Esophagus (tissue), 2 donors: ENCODE measurements around the gene SLTM. TPM values are rescaled to one million over a fixed set of nuclear protein-coding genes. Genes with fewer than 3 reads are reported as not detected.

Experiments used
- H3K27ac ChIP-seq, 2 donors: one replicate each; pipeline ENCODE4 v1.5.1; 2013; ENCODE audit warnings: low read depth in 2 of 2, mild to moderate bottlenecking in 2 of 2, inconsistent platforms in 1 of 2, low read length in 1 of 2, moderate library complexity in 1 of 2
- H3K27me3 ChIP-seq, 2 donors: one replicate each; pipeline ENCODE4 v1.6.1; 2013; ENCODE audit warnings: low read length in 2 of 2, control low read depth in 1 of 2, mild to moderate bottlenecking in 1 of 2; ENCODE audit not compliant: insufficient read depth in 2 of 2, control insufficient read depth in 1 of 2
- H3K36me3 ChIP-seq, 2 donors: one replicate each; pipeline ENCODE4 v1.6.1; 2013; ENCODE audit warnings: low read length in 1 of 2; ENCODE audit not compliant: control insufficient read depth in 2 of 2, insufficient read depth in 2 of 2
- H3K4me1 ChIP-seq, 2 donors: one replicate each; pipeline ENCODE4 v1.6.1; 2013; ENCODE audit warnings: low read length in 1 of 2; ENCODE audit not compliant: control insufficient read depth in 2 of 2, insufficient read depth in 2 of 2
- H3K4me3 ChIP-seq, 2 donors: one replicate each; pipeline ENCODE4 v1.5.1; 2013; ENCODE audit warnings: low read length in 2 of 2, mild to moderate bottlenecking in 2 of 2, low read depth in 1 of 2, moderate library complexity in 1 of 2
- H3K9me3 ChIP-seq, 2 donors: one replicate each; pipeline ENCODE4 v1.6.1; 2013; ENCODE audit warnings: mild to moderate bottlenecking in 2 of 2, low read depth in 1 of 2, low read length in 1 of 2, moderate library complexity in 1 of 2; ENCODE audit not compliant: control insufficient read depth in 2 of 2, insufficient read depth in 1 of 2
- WGBS, 2 donors: extraction: QIAGEN DNeasy Blood & Tissue Kit; methylation state at CpG; one replicate each; pipeline ENCODE4 v1.1.7; 2013; 5-methylcytosine and 5-hydroxymethylcytosine counted together
- polyA plus RNA-seq, 2 donors: library from polyadenylated mRNA; stranded (reverse); fragments of 200-250 nt; gene quantifications; one replicate each; pipeline ENCODE4 v1.2.3, GENCODE V29; 2013
- donor health status: healthy with polysubstance abuse.
- donor health status: Bipolar disorder and iron deficiency.

Gene SLTM
- 10 to 100 TPM; 57.6 to 62.7 TPM for polyA plus RNA-seq

- Histone ChIP-seq H3K27me3 (no peaks in the 10 kb centered on the region), H3K36me3 (no peaks in the 10 kb centered on the region), H3K27ac (peak within 1 kb of the TSS; percentile 97 to 99), H3K4me3 (peak within 1 kb of the TSS; percentile 79 to 96), H3K4me1 (no peaks in the 10 kb centered on the region), H3K9me3 (no peaks in the 10 kb centered on the region)
- 0 to 1% methylated on average over 100 to 101 of the region's 101 CpGs for WGBS, 2 donors
Observed at GRCh38 chr15:58933281-58934113, at the start of gene SLTM. Gene SLTM, minus strand, starts transcription at chr15:58933679. Its CDS starts 114 bp downstream, at chr15:58933565.

DNA sequence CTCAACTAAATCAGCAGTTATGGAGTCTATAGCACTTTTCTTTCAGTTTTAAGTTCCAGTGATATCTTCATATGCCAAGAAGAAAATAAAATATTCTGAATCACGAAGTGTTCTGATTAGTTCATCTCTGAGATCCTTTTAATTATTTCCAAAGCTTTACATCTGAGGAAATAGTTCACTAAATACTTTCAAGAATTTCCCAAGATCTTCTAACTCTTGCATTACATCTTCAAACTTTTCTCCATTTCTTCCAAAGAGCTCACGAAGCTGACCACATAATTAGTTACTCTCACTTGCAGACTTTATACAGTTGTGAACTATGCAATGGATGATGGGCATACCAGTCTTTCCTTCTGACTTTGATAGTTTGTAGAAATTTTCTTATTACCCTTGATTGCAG, 49.8 kb upstream of the SLTM start:
- WGBS, 2 donors: 82 to 84% methylated on average over 2 of the region's 2 CpGs
- Histone ChIP-seq H3K4me1 (no peaks in the 10 kb centered on the region), H3K9me3 (no peaks in the 10 kb centered on the region), H3K27me3 (no peaks in the 10 kb centered on the region), H3K36me3 (no peaks in the 10 kb centered on the region), H3K27ac (no peak overlapping the region), H3K4me3 (no peak overlapping the region)

- WGBS, 2 donors: 71 to 85% methylated on average over 6 of the region's 6 CpGs
- Histone ChIP-seq H3K4me1 (no peaks in the 10 kb centered on the region), H3K4me3 (no peak overlapping the region), H3K36me3 (no peaks in the 10 kb centered on the region), H3K9me3 (no peaks in the 10 kb centered on the region), H3K27me3 (no peaks in the 10 kb centered on the region), H3K27ac (no peak overlapping the region)
Observed at GRCh38 chr15:58981808-58982475, 48.5 kb upstream of the SLTM start.

- Histone ChIP-seq H3K4me3 (no peak overlapping the region), H3K27me3 (no peaks in the 10 kb centered on the region), H3K9me3 (no peaks in the 10 kb centered on the region), H3K27ac (no peak overlapping the region), H3K4me1 (no peaks in the 10 kb centered on the region), H3K36me3 (no peaks in the 10 kb centered on the region)
- 4 to 5% methylated on average over 5 of the region's 5 CpGs for WGBS, 2 donors
Observed at GRCh38 chr15:58980351-58980939, 47.0 kb upstream of the SLTM start.

GRCh38 chr15:58977887-58978286, 44.4 kb upstream of the SLTM start:
- Histone ChIP-seq H3K4me3 (no peak overlapping the region), H3K27ac (no peak overlapping the region), H3K4me1 (no peaks in the 10 kb centered on the region), H3K36me3 (no peaks in the 10 kb centered on the region), H3K27me3 (no peaks in the 10 kb centered on the region), H3K9me3 (peaks cover 0 to 2% of the 10 kb centered on the region in 2 donors)

- 87 to 88% methylated on average over 2 of the region's 2 CpGs for WGBS, 2 donors
- Histone ChIP-seq H3K9me3 (no peaks in the 10 kb centered on the region), H3K36me3 (no peaks in the 10 kb centered on the region), H3K27me3 (no peaks in the 10 kb centered on the region), H3K4me1 (no peaks in the 10 kb centered on the region), H3K4me3 (no peak overlapping the region), H3K27ac (no peak overlapping the region)
Observed at GRCh38 chr15:58967479-58967878, 34.0 kb upstream of the SLTM start.

DNA sequence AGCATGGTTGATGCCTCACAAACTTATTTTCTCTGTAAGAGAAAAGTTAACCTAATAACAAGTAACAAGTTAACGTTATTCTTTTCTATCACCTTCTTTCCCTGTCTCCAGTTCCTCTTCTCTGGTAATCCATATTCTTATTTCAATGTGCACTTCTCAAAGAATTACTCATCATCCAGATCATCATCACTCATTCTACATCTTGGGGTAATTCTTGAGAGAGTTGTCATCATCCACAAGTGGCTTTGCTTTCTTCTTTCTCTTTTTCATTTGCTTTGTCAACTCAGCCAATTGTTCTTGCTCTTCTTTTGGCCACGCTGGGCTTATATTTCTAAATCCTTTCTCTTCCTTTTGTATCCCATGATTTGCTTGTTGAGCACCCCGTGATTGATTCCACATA, 33.2 kb upstream of the SLTM start:
- no peaks in the 10 kb centered on the region for H3K4me1 ChIP-seq
- no peak overlapping the region for H3K4me3 ChIP-seq
- H3K9me3 ChIP-seq: no peaks in the 10 kb centered on the region
- H3K27ac ChIP-seq: no peak overlapping the region
- H3K27me3 ChIP-seq: no peaks in the 10 kb centered on the region
- WGBS, 2 donors: 79 to 86% methylated on average over 3 of the region's 3 CpGs
- no peaks in the 10 kb centered on the region for H3K36me3 ChIP-seq

- H3K4me1 ChIP-seq: no peaks in the 10 kb centered on the region
- no peaks in the 10 kb centered on the region for H3K27me3 ChIP-seq
- WGBS, 2 donors: 65 to 71% methylated on average over 8 of the region's 8 CpGs
- H3K36me3 ChIP-seq: no peaks in the 10 kb centered on the region
- peak overlapping the region in 1 of 2 donors; percentile 35 for H3K27ac ChIP-seq
- H3K9me3 ChIP-seq: no peaks in the 10 kb centered on the region
- no peak overlapping the region for H3K4me3 ChIP-seq
Observed at GRCh38 chr15:58962662-58963565, 29.4 kb upstream of the SLTM start.

GRCh38 chr15:58962136-58962535, 28.7 kb upstream of the SLTM start:
- no peak overlapping the region for H3K4me3 ChIP-seq

More at GRCh38 chr15:58962136-58962535, 28.7 kb upstream of the SLTM start:
- Histone ChIP-seq H3K36me3 (no peaks in the 10 kb centered on the region), H3K27ac (no peak overlapping the region), H3K27me3 (no peaks in the 10 kb centered on the region), H3K4me1 (no peaks in the 10 kb centered on the region), H3K9me3 (no peaks in the 10 kb centered on the region)
- WGBS, 2 donors: 76 to 93% methylated on average over 1 of the region's 1 CpG
